Brain microvascular endothelial cell (primary cell): Measurements from ENCODE around the gene HOXD13.

ENCODE experiments used
- DNase-seq: peaks from one replicate; pipeline ENCODE4 v3.0.0-alpha.2; 2020
- H3K27ac ChIP-seq: fragments of 250-450 bp; sonication (Bioruptor Pico); 2 replicates; pipeline ENCODE4 v1.5.1; 2020; ENCODE audit warnings: mild to moderate bottlenecking, moderate library complexity
- H3K27me3 ChIP-seq: fragments of 250-450 bp; sonication (Bioruptor Pico); replicated peaks from 2 replicates; pipeline ENCODE4 v1.5.1; 2020; ENCODE audit warnings: mild to moderate bottlenecking
- H3K36me3 ChIP-seq: fragments of 250-450 bp; sonication (Bioruptor Pico); replicated peaks from 2 replicates; pipeline ENCODE4 v1.5.1; 2020; ENCODE audit warnings: mild to moderate bottlenecking
- H3K4me3 ChIP-seq: 2 replicates; pipeline ENCODE4 v1.5.1; 2011; ENCODE audit warnings: low read depth, mild to moderate bottlenecking, control low read depth, low read length, moderate library complexity
- in situ Hi-C: cut with HindIII; loops from 2 replicates; pipeline ENCODE4 v1.10.0; 2017; ENCODE audit warnings: low sequenced_read_pairs, low pct_ligation_motif_present
- TF ChIP-seq, protein P1 (sequence below): IDR thresholded peaks from 2 replicates; pipeline ENCODE4 v1.5.1; 2011; ENCODE audit warnings: low read depth, mild to moderate bottlenecking, moderate library complexity, low read length, control low read depth, inconsistent platforms; ENCODE audit errors: missing control alignments

The HOXD13 gene

DNA sequence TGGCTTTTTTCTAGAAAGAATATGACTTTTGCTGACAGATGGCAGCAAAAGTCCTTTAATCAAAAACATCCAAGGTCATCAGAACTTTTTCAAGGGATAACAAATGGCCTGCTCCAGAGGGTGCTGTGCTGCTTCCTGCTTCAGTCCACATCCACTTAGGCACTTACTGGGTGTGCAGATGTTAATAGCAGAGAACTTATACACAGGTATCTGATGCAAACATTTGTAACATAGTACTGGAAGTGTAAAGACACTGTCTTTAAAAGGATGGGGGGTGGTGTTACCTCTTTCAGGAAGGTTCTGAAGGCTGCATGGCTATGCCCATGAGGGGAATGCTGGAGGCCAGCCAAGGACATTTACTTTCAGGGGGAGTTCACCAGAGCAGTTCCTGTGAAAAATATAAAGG lies 42.5 kb downstream of the HOXD13 start:
- H3K27ac ChIP-seq = no peak overlapping the region
- peaks cover 97% of the 10 kb centered on the region for H3K27me3 ChIP-seq
- in situ Hi-C loops = loop anchor here (25.0 kb wide), 1 partner anchor 502 kb away; no protein-coding TSS in a partner anchor
- H3K36me3 ChIP-seq = no peaks in the 10 kb centered on the region
- H3K4me3 ChIP-seq = no peak overlapping the region
- DNase-seq = no peak
- TF ChIP-seq, protein P1, sequence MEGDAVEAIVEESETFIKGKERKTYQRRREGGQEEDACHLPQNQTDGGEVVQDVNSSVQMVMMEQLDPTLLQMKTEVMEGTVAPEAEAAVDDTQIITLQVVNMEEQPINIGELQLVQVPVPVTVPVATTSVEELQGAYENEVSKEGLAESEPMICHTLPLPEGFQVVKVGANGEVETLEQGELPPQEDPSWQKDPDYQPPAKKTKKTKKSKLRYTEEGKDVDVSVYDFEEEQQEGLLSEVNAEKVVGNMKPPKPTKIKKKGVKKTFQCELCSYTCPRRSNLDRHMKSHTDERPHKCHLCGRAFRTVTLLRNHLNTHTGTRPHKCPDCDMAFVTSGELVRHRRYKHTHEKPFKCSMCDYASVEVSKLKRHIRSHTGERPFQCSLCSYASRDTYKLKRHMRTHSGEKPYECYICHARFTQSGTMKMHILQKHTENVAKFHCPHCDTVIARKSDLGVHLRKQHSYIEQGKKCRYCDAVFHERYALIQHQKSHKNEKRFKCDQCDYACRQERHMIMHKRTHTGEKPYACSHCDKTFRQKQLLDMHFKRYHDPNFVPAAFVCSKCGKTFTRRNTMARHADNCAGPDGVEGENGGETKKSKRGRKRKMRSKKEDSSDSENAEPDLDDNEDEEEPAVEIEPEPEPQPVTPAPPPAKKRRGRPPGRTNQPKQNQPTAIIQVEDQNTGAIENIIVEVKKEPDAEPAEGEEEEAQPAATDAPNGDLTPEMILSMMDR = no peak

DNA sequence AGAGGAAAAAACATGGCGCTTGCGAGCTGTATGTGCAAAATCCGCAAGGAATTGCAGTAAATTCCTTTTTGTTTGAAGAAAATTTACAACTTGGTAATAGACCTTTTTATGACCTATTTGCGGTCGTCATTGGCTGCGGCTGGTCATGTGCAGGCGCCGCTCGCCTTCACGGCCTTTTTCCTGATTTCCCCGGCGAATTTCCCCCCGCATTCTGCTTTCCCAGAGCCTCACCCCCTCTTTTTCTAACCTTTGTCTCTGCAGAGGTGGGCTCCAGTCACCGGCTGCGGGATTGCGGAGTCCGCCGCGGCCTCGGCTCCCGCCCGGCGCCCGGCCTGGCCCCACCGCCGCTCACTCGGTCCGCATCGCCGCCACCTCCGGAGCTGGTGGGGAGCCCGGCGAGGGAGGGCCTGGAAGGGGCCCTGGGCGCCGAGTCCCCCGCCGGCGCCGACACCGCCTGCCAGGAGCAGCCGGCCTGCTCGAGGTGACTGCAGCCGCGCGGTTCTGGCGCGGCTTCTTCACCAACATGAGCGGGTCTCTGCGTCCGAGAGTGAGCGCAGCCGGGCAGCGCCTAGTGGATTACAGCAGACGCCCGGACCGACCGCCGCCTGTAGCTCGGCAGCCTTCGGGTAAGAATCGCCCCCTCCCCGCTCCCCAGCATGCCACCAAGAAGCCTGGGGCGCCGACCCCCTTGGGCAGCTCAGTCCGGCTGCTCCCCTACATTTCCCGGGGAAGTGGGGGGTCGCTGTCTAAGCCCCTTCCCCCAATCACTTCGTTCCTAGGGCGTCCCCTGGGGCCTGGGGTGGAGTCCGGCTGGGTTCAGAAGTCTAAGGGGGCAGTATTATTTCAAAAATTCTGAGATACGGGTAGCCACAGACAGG lies 44.1 kb downstream of the HOXD13 start:
- no peaks in the 10 kb centered on the region for H3K36me3 ChIP-seq
- TF ChIP-seq, protein P1 = no peak
- DNase-seq = no peak
- H3K27ac ChIP-seq = no peak overlapping the region
- peaks cover 97% of the 10 kb centered on the region for H3K27me3 ChIP-seq
- in situ Hi-C loops = loop anchor here (25.0 kb wide), 1 partner anchor 501 kb away; no protein-coding TSS in a partner anchor
- peak overlapping the region; percentile 22 for H3K4me3 ChIP-seq

DNA sequence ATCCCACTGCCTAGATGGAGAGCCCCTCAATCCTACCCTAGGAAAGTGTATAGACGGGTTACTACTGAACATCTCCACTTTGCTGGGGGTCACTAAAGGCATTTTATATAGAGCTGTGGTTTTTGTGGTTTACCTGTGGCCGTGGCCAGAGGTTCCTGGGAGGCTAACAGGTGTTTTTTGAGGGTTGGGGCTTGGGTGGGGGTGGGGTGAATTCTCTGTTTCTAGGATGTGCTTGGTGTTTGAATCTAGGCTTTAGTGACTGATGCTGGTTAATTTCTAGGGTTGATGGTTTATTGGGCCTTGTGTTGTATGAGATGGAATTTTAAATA lies 44.7 kb downstream of the HOXD13 start:
- TF ChIP-seq, protein P1 = no peak
- Histone ChIP-seq H3K4me3 (no peak overlapping the region), H3K27ac (no peak overlapping the region), H3K27me3 (peaks cover 92% of the 10 kb centered on the region), H3K36me3 (no peaks in the 10 kb centered on the region)
- no peak for DNase-seq
- in situ Hi-C loops = loop anchor here (25.0 kb wide), 1 partner anchor 500 kb away; no protein-coding TSS in a partner anchor

DNA sequence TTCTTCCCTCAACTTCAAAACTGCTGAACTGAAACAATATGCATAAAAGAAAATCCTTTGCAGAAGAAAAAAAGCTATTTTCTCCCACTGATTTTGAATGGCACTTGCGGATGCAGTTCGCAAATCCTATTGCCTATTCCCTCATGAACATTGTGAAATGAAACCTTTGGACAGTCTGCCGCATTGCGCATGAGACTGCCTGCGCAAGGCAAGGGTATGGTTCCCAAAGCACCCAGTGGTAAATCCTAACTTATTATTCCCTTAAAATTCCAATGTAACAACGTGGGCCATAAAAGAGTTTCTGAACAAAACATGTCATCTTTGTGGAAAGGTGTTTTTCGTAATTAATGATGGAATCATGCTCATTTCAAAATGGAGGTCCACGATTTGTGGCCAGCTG lies 45.4 kb downstream of the HOXD13 start:
- TF ChIP-seq, protein P1 = no peak
- H3K36me3 ChIP-seq = no peaks in the 10 kb centered on the region
- in situ Hi-C loops = loop anchor here (25.0 kb wide), 1 partner anchor 499 kb away; no protein-coding TSS in a partner anchor
- no peak for DNase-seq
- H3K4me3 ChIP-seq = no peak overlapping the region
- H3K27me3 ChIP-seq = peaks cover 89% of the 10 kb centered on the region
- H3K27ac ChIP-seq = no peak overlapping the region

DNA sequence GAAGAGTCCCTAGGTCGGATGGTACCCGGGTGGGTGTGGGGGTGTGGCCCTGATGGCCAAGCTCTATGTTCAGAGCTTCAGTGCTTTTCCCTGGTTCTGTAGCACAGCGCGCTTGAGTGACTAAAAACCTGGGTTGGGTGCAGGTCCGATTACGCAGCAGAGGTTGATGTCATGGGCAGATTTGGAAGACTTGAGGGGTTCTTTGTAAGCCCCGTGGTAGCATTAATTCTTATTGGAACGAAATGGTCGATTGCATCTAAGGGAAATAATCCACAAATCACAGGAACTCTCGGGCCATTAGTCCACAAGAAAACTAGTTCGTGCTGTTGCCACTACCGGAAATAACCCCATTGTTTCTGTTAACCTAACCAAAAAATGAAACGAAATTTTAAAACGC lies 46.0 kb downstream of the HOXD13 start:
- in situ Hi-C loops = loop anchor here (25.0 kb wide), 1 partner anchor 499 kb away; no protein-coding TSS in a partner anchor
- TF ChIP-seq, protein P1 = no peak
- no peak for DNase-seq
- H3K27me3 ChIP-seq = peaks cover 83% of the 10 kb centered on the region
- no peak overlapping the region for H3K27ac ChIP-seq
- H3K36me3 ChIP-seq = no peaks in the 10 kb centered on the region
- H3K4me3 ChIP-seq = no peak overlapping the region
